GM12878 (cell line): ENCODE results near the gene NGDN. TPM values are rescaled to one million over a fixed set of nuclear protein-coding genes. Genes with fewer than 3 reads are reported as not detected.
A peak's percentile ranks its signal among the peaks of the same experiment; 100 is the strongest.

Experiments
- CHD1 ChIP-seq: IDR thresholded peaks from 2 replicates; pipeline ENCODE4 v1.6.1; 2012; ENCODE audit warnings: low read depth, low read length, improper control_type of control experiment
- CREM ChIP-seq: IDR thresholded peaks from 2 replicates; pipeline ENCODE4 v1.6.1; 2014; ENCODE audit warnings: antibody characterized with exemption, low read depth
- DPF2 ChIP-seq: fragments of 450-650 bp; IDR thresholded peaks from 2 replicates; pipeline ENCODE4 v1.6.1; 2017; ENCODE audit warnings: mild to moderate bottlenecking
- GABPA ChIP-seq: IDR thresholded peaks from 2 replicates; pipeline ENCODE4 v1.6.1; 2014; ENCODE audit warnings: antibody characterized with exemption, low read depth, mild to moderate bottlenecking, inconsistent platforms
- IRF4 ChIP-seq: IDR thresholded peaks from 2 replicates; pipeline ENCODE4 v1.6.1; 2011; ENCODE audit warnings: low read depth, low read length
- IRF5 ChIP-seq: fragments of 450-650 bp; IDR thresholded peaks from 2 replicates; pipeline ENCODE4 v1.6.1; 2017; ENCODE audit warnings: borderline replicate concordance
- MLLT1 ChIP-seq: fragments of 450-650 bp; IDR thresholded peaks from 2 replicates; pipeline ENCODE4 v1.6.1; 2016; ENCODE audit warnings: mild to moderate bottlenecking
- MTA2 ChIP-seq: fragments of 450-650 bp; IDR thresholded peaks from 2 replicates; pipeline ENCODE4 v1.6.1; 2016; ENCODE audit warnings: low read depth, mild to moderate bottlenecking, moderate library complexity
- MXI1 ChIP-seq: fragments of 150-350 bp; IDR thresholded peaks from 2 replicates; pipeline ENCODE4 v1.6.1; 2011; ENCODE audit warnings: low read depth, mild to moderate bottlenecking, inconsistent platforms, low read length, improper control_type of control experiment
- MYC ChIP-seq: IDR thresholded peaks from 2 replicates; pipeline ENCODE4 v1.6.1; 2011; ENCODE audit warnings: mild to moderate bottlenecking, low read length, moderate library complexity, inconsistent platforms; ENCODE audit not compliant: insufficient read depth, insufficient replicate concordance, insufficient read length, severe bottlenecking
- NFXL1 ChIP-seq: fragments of 450-650 bp; IDR thresholded peaks from 2 replicates; pipeline ENCODE4 v1.6.1; 2017; ENCODE audit warnings: antibody characterized with exemption, mild to moderate bottlenecking, borderline replicate concordance
- PAX8 ChIP-seq: fragments of 450-650 bp; IDR thresholded peaks from 2 replicates; pipeline ENCODE4 v1.6.1; 2017; ENCODE audit warnings: mild to moderate bottlenecking, moderate library complexity
- REST ChIP-seq: IDR thresholded peaks from 2 replicates; pipeline ENCODE4 v1.6.1; 2012; ENCODE audit warnings: mild to moderate bottlenecking, low read depth, low read length
- SMARCA5 ChIP-seq: fragments of 450-650 bp; IDR thresholded peaks from 2 replicates; pipeline ENCODE4 v1.6.1; 2017; ENCODE audit warnings: mild to moderate bottlenecking
- TCF3 ChIP-seq: IDR thresholded peaks from 2 replicates; pipeline ENCODE4 v1.6.1; 2012; ENCODE audit warnings: low read depth, mild to moderate bottlenecking, low read length, borderline replicate concordance; ENCODE audit not compliant: insufficient read depth
- polyA plus RNA-seq, 11 experiments: library from polyadenylated mRNA; depleted of rRNA in 4 of 11; unstranded in 6 of 11; stranded (reverse) in 5 of 11; fragments of >200 nt; fragmentation: Nextera tagmentation in 4 of 11; fragmentation: Illumina TruSeq in 1 of 11; extraction: Ambion mirVana in 4 of 11; extraction: Trizol in 1 of 11; gene quantifications; 1 replicate in 1 of 11; 2 replicates in 10 of 11; pipeline versions ENCODE4 v1.2.1 to v1.2.3, GENCODE V29; 2011 to 2016; ENCODE audit warnings: inconsistent platforms in 2 of 11, missing spikeins in 2 of 11, low read depth in 1 of 11
- total RNA-seq, 4 experiments: library from RNA; depleted of rRNA in 3 of 4; stranded (reverse); fragments of >200 nt in 3 of 4; fragmentation: Illumina TruSeq in 1 of 4; extraction: Trizol in 1 of 4; gene quantifications; 2 replicates each; pipeline versions ENCODE4 v1.2.1 to v1.2.3, GENCODE V29; 2013 to 2021
- TF ChIP-seq, protein P1 (sequence below): fragments of 450-650 bp; IDR thresholded peaks from 2 replicates; pipeline ENCODE4 v1.6.1; 2018; ENCODE audit warnings: mild to moderate bottlenecking, low read depth, moderate library complexity; ENCODE audit not compliant: partially characterized antibody
- TF ChIP-seq, protein P2 (sequence below): fragments of 450-650 bp; IDR thresholded peaks from 2 replicates; pipeline ENCODE4 v1.6.1; 2018; ENCODE audit warnings: borderline replicate concordance, mild to moderate bottlenecking; ENCODE audit not compliant: partially characterized antibody

Gene NGDN
- total and polyA plus RNA-seq, 10 of the 15 experiments (the other 5 are each of a cell fraction or from before 2014, with no cell fraction given), result 40.4 to 163 (median 71.4) TPM

GRCh38 chr14:23469127-23469905, at the start of gene NGDN (continued):
- TF ChIP-seq MTA2 (0 out of 2 replicates have a peak, but pooled peaks have one; percentile 7), REST (no peak), PAX8 (no peak), MLLT1 (peak; percentile 49; the same call in 1 of the 2 replicates), MYC (no peak), CHD1 (no peak), IRF4 (0 out of 2 replicates have a peak, but pooled peaks have one; percentile 43), CREM (peak; percentile 98), SMARCA5 (no peak; the same call in 1 of the 2 replicates), GABPA (peak; percentile 100), NFXL1 (no peak), TCF3 (no peak), DPF2 (peak; percentile 96), MXI1 (peak; percentile 88), IRF5 (no peak)
- TF ChIP-seq, protein P1, sequence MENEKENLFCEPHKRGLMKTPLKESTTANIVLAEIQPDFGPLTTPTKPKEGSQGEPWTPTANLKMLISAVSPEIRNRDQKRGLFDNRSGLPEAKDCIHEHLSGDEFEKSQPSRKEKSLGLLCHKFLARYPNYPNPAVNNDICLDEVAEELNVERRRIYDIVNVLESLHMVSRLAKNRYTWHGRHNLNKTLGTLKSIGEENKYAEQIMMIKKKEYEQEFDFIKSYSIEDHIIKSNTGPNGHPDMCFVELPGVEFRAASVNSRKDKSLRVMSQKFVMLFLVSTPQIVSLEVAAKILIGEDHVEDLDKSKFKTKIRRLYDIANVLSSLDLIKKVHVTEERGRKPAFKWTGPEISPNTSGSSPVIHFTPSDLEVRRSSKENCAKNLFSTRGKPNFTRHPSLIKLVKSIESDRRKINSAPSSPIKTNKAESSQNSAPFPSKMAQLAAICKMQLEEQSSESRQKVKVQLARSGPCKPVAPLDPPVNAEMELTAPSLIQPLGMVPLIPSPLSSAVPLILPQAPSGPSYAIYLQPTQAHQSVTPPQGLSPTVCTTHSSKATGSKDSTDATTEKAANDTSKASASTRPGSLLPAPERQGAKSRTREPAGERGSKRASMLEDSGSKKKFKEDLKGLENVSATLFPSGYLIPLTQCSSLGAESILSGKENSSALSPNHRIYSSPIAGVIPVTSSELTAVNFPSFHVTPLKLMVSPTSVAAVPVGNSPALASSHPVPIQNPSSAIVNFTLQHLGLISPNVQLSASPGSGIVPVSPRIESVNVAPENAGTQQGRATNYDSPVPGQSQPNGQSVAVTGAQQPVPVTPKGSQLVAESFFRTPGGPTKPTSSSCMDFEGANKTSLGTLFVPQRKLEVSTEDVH, result peak; percentile 89
- TF ChIP-seq, protein P2, sequence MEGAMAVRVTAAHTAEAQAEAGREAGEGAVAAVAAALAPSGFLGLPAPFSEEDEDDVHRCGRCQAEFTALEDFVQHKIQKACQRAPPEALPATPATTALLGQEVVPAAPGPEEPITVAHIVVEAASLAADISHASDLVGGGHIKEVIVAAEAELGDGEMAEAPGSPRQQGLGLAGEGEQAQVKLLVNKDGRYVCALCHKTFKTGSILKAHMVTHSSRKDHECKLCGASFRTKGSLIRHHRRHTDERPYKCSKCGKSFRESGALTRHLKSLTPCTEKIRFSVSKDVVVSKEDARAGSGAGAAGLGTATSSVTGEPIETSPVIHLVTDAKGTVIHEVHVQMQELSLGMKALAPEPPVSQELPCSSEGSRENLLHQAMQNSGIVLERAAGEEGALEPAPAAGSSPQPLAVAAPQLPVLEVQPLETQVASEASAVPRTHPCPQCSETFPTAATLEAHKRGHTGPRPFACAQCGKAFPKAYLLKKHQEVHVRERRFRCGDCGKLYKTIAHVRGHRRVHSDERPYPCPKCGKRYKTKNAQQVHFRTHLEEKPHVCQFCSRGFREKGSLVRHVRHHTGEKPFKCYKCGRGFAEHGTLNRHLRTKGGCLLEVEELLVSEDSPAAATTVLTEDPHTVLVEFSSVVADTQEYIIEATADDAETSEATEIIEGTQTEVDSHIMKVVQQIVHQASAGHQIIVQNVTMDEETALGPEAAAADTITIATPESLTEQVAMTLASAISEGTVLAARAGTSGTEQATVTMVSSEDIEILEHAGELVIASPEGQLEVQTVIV, result peak; percentile 74
